ENCODE results near the gene AKAP13. TPM values are rescaled to one million over a fixed set of nuclear protein-coding genes. Genes with fewer than 3 reads are reported as not detected.

AKAP13 gene
- total RNA-seq, 1 experiment from 2014 or later: 49.6 TPM

DNA sequence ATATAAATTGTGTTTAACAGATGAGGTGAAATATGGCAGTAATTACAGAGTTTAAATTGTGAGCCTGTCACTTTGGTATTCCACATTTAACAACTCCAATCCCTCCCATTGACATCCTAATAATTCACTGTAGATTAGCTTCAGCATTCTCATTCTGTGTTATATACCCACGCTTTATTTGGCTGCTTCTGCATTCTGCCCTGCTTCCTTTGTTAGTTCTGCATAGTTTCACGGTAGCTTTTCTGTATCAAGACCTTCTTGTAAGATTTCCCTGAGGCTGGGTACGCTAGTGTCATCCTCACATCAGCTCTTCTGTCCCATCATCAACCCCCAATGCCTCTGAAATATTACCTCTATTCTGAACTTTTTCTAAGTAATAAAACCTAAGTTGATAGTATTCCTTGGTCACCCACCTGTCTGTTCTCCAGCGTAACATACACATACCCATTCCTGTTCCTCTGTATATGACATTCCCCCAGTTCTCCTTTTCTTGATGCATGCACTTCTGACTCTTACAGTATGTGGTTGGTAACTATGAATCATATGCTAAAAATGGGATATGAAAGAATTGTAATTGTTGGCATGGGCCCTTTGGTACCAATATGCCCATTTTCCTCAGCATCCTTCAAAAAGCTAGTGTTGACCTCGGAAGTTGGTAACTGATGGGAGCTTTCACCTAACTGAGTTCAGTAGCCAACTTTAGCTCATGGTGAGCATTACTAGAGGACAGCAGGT lies 243.1 kb downstream of the AKAP13 start:
- CTCF ChIA-PET: no interaction called here
- Histone ChIP-seq H3K36me3 (ENCODE audit: control insufficient read depth, insufficient read depth, low read length) (no peaks in the 10 kb centered on the region), H3K4me1 (peaks cover 7% of the 10 kb centered on the region), H3K9me3 (no peaks in the 10 kb centered on the region), H3K27me3 (replicated peaks; ENCODE audit: control insufficient read depth, insufficient read depth, low read length) (no peaks in the 10 kb centered on the region), H3K4me3 (ENCODE audit: low read depth, low read length) (no peak overlapping the region)
- no peak overlapping the region for H3K27ac Mint-ChIP-seq (ENCODE audit: unreplicated experiment)
- H3K4me1 Mint-ChIP-seq (ENCODE audit: low read depth, unreplicated experiment): peaks cover 15% of the 10 kb centered on the region
- POLR2A ChIA-PET: no interaction called here
- H3K4me3 Mint-ChIP-seq (ENCODE audit: unreplicated experiment): no peak overlapping the region
- DNase-seq: no peak
- H3K9me3 Mint-ChIP-seq (ENCODE audit: unreplicated experiment): no peaks in the 10 kb centered on the region
- TF ChIP-seq, protein P1, sequence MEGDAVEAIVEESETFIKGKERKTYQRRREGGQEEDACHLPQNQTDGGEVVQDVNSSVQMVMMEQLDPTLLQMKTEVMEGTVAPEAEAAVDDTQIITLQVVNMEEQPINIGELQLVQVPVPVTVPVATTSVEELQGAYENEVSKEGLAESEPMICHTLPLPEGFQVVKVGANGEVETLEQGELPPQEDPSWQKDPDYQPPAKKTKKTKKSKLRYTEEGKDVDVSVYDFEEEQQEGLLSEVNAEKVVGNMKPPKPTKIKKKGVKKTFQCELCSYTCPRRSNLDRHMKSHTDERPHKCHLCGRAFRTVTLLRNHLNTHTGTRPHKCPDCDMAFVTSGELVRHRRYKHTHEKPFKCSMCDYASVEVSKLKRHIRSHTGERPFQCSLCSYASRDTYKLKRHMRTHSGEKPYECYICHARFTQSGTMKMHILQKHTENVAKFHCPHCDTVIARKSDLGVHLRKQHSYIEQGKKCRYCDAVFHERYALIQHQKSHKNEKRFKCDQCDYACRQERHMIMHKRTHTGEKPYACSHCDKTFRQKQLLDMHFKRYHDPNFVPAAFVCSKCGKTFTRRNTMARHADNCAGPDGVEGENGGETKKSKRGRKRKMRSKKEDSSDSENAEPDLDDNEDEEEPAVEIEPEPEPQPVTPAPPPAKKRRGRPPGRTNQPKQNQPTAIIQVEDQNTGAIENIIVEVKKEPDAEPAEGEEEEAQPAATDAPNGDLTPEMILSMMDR (IDR thresholded peaks at IDR 0.05; ENCODE audit: insufficient read depth in 1 of 2, low read depth in 1 of 2, low read length in 1 of 2, severe bottlenecking in 1 of 2, unreplicated experiment in 1 of 2): no peak
- intact Hi-C loops (cut with micrococcal nuclease; ENCODE audit: unreplicated experiment): no loop called here
- no TSS peak for BruUV-seq (replicated peaks)
- no peaks in the 10 kb centered on the region for H3K27me3 Mint-ChIP-seq (ENCODE audit: insufficient read depth, unreplicated experiment)
- no peaks in the 10 kb centered on the region for H3K36me3 Mint-ChIP-seq (ENCODE audit: insufficient read depth, unreplicated experiment)

DNA sequence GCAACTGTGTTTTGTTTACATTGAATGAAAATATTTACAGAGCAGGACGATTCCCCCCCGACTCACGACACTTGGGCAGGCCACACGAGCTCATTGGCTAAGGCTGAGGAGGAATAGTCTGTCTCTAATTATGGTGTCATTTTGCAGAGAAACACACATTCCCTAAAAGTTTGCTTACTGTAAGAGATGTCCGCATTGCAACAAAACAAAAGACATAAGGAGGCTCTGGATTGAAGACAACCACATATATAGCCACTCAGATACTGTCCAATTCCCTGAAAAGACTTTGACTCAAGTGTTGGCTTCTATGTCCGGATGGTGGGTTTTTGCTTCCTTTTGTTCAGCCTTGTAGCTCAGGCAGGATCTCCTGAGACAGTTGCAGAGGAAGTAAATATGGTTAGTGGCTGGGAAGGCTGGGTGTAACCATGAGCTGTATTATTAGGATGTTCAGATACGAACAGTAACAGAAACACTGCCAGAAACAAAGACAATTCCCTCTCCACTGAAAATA lies 243.9 kb downstream of the AKAP13 start:
- Histone ChIP-seq H3K36me3 (ENCODE audit: control insufficient read depth, insufficient read depth, low read length) (no peaks in the 10 kb centered on the region), H3K4me1 (peaks cover 7% of the 10 kb centered on the region), H3K9me3 (no peaks in the 10 kb centered on the region), H3K4me3 (ENCODE audit: low read depth, low read length) (no peak overlapping the region), H3K27me3 (replicated peaks; ENCODE audit: control insufficient read depth, insufficient read depth, low read length) (no peaks in the 10 kb centered on the region)
- Mint-ChIP-seq H3K27me3 (ENCODE audit: insufficient read depth, unreplicated experiment) (no peaks in the 10 kb centered on the region), H3K4me1 (ENCODE audit: low read depth, unreplicated experiment) (peaks cover 15% of the 10 kb centered on the region), H3K36me3 (ENCODE audit: insufficient read depth, unreplicated experiment) (no peaks in the 10 kb centered on the region), H3K4me3 (ENCODE audit: unreplicated experiment) (no peak overlapping the region), H3K9me3 (ENCODE audit: unreplicated experiment) (no peaks in the 10 kb centered on the region), H3K27ac (ENCODE audit: unreplicated experiment) (no peak overlapping the region)
- TF ChIP-seq, protein P1 (IDR thresholded peaks at IDR 0.05; ENCODE audit: insufficient read depth in 1 of 2, low read depth in 1 of 2, low read length in 1 of 2, severe bottlenecking in 1 of 2, unreplicated experiment in 1 of 2): no peak
- intact Hi-C loops (cut with micrococcal nuclease; ENCODE audit: unreplicated experiment): no loop called here
- no TSS peak for BruUV-seq (replicated peaks)
- no peak for DNase-seq
- ChIA-PET POLR2A (no interaction called here), CTCF (no interaction called here)

DNA sequence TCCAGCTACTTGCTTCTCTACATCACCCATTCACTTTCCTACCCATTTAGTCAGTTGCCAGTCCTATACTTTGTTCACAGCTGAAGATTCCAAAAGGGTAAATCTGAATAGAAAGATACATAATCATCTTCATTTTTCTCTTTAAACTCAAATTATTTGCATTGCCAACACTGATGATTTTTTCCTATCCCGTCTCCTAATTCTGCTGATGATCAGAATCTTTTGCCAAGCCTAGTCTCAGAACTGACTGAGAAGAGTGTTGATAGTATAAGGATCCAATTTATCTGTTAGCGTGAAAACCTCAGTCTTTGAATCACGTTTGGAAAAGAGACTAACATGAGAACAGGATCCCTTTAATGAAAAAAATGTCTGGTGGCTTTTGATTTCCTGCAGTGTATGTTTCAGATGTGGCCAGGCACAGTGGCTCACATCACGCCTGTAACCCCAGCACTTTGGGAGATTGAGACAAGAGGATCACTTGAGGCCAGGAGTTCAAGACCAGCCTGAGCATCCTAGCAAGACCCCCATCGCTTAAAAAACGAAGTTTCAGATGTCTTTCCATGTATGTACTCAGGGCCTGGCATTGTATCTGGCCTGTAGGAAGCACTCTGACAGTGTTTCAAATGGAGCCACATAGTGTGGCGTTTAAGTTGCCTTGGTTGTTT lies 244.9 kb downstream of the AKAP13 start:
- Histone ChIP-seq H3K9me3 (no peaks in the 10 kb centered on the region), H3K4me3 (ENCODE audit: low read depth, low read length) (no peak overlapping the region), H3K27me3 (replicated peaks; ENCODE audit: control insufficient read depth, insufficient read depth, low read length) (no peaks in the 10 kb centered on the region), H3K4me1 (peaks cover 7% of the 10 kb centered on the region), H3K36me3 (ENCODE audit: control insufficient read depth, insufficient read depth, low read length) (no peaks in the 10 kb centered on the region)
- H3K9me3 Mint-ChIP-seq (ENCODE audit: unreplicated experiment): no peaks in the 10 kb centered on the region
- H3K4me3 Mint-ChIP-seq (ENCODE audit: unreplicated experiment): no peak overlapping the region
- POLR2A ChIA-PET: no interaction called here
- TF ChIP-seq, protein P1 (IDR thresholded peaks at IDR 0.05; ENCODE audit: insufficient read depth in 1 of 2, low read depth in 1 of 2, low read length in 1 of 2, severe bottlenecking in 1 of 2, unreplicated experiment in 1 of 2): no peak
- H3K4me1 Mint-ChIP-seq (ENCODE audit: low read depth, unreplicated experiment): peaks cover 15% of the 10 kb centered on the region
- peaks cover 4% of the 10 kb centered on the region for H3K36me3 Mint-ChIP-seq (ENCODE audit: insufficient read depth, unreplicated experiment)
- no peak for DNase-seq
- no peak overlapping the region for H3K27ac Mint-ChIP-seq (ENCODE audit: unreplicated experiment)
- intact Hi-C loops (cut with micrococcal nuclease; ENCODE audit: unreplicated experiment): no loop called here
- CTCF ChIA-PET: no interaction called here
- H3K27me3 Mint-ChIP-seq (ENCODE audit: insufficient read depth, unreplicated experiment): no peaks in the 10 kb centered on the region
- BruUV-seq (replicated peaks): no TSS peak
